HUDEP-2 (cell line): ENCODE results near the gene TOB1.

Experiments
- DNase-seq, 76 experiments: peaks; one replicate each; lab custom pipeline; 2025; ENCODE audit not compliant: unreplicated experiment in 76 of 76; lab: John Stamatoyannopoulos, UW

The TOB1 gene

GRCh38 chr17:50848039-50848438 is 18.1 kb downstream of the TOB1 start:
- DNase-seq: no peak

DNA sequence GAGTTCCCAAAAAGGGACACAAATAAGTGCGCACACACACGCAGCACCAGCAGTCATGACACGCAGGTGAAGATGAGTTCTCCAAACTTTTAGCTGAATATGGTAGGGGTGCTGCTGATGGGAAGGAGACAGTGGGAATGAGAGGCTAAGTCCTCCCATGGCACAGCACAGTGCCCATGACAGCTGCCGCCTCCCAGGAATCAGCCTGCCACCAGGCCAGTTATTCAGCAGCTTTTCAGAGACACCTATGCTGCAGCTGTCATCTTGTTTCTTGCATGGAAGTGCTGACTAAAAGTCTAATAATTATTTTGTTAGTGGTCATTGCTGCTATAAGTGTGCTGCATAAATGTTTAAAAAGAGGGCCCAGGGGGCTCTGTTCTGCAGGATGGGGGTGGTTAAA is 18.6 kb downstream of the TOB1 start:
- DNase-seq: no peak

- DNase-seq: no peak
Measured at GRCh38 chr17:50845240-50846147, 20.7 kb downstream of the TOB1 start.

DNA sequence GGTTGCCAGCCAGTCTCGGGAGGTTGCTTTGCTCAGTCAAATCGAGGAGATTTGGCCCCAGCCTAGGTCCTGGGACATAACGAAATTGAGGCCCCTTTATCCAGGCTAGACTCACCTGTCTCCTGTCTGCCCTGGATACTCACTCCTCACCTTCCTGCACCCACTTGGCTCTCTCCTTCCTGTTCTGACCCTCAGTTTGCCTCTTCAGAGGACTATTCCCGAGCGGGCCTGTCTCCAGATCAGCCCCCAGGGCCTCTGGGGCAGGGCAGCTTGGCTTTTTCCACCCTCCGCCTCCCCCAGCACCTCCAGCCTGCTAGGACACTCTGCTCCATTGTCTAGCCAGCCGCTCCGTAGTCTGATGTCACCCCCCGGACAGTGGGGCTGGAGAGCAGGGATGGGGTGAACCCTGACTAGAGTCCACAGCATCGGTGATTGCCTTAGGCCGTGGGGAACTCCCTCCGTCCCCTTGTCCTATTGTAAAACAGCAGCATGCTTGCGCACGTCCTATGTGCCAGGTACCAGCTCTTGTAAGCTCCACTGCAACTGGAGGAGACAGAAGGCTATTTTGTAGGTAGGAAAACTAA is 21.9 kb downstream of the TOB1 start:
- DNase-seq: no peak

DNA sequence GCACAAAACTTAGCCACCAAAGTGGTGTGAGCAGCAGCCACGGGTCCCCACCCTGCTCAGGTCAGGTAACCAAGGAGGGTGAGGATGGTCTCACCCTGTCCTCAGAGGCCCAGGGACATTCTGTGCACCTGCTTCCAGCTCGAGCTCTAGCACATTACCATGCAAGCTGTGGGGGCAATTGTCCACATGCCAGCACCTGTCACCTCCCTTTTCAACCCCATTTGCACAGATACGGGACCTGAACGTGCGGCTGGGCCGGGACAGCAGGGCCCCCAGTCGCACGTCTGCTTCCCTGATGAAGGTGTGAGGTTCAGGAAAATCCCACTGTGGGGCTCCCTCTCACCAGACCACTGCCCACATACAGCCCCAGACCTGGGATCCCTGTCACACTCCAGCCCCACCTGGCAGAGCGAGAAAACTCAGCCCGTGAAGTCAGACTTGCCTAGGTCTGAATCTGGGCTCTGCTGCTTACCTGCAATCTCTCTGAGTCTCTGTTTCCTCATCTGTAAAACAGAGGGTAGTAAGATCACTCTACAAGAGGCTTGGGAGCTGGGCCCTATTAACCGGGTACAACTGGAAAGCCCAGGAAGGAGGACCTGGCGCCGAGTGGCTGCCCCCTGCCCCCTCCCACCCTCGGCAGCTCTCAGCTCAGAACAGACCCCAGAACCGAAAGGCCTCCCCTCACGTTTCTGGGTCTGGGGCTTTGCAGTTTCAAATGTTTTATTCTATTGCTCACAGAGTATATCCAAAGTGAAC is 22.8 kb downstream of the TOB1 start:
- no peak for DNase-seq

DNA sequence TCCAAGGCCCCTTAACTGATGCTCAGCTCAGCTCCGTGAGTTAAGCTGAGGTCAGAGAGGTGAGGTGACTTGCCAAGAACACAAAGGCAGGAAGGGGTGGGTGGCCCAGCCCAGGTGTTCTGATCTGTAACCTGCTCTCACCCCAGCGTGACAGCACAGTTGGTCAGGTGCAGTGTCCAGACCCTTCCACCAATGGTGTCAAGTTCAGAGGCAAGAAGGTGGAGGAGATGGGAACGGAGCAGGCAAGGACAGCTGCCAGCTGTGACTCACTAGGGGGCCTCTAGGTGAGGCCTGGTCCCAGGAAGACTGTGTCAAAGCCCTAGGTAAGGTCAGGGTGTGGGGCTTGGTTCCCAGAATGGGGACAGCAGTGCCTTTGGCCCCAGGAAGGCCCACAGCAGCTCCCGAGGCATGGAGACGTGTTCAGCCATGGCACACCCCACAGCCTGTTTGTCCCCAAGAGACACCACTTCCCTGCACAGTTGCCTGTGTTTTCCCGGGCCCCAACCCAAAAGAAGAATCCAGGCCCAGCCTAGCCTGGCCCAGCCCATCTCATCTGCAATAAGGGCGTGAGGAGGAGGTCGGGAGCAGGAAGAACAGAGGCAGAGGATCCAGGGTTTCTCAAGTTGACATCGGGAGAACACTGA is 23.5 kb downstream of the TOB1 start:
- DNase-seq: no peak

DNA sequence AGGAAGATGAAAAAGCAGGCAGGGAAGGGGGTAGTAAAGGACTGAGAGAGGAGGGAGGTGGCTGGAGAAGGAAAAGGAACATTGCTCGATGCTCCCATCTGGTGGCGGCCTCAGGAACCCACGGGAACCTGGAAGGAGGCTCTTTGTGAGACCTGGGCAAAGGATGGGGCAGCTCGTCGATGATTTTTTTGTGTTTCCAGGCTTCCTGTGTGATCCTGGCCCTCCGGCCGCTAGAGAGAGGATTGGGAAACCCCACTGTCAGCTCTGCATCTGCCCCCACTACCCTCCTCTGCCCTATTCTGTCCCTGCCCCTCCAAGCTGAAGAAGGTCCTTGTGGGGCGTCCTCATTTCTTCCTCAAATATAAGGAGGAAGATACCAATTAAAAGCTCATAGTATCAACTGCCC is 24.2 kb downstream of the TOB1 start:
- DNase-seq: peak in 50 of 76 experiments; percentile 3 to 64 (median 34)

GRCh38 chr17:50841277-50841948 is 24.7 kb downstream of the TOB1 start:
- no peak for DNase-seq

DNA sequence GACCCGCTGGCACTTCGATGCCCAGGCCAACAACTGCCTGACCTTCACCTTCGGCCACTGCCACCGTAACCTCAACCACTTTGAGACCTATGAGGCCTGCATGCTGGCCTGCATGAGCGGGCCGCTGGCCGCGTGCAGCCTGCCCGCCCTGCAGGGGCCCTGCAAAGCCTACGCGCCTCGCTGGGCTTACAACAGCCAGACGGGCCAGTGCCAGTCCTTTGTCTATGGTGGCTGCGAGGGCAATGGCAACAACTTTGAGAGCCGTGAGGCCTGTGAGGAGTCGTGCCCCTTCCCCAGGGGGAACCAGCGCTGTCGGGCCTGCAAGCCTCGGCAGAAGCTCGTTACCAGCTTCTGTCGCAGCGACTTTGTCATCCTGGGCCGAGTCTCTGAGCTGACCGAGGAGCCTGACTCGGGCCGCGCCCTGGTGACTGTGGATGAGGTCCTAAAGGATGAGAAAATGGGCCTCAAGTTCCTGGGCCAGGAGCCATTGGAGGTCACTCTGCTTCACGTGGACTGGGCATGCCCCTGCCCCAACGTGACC is 25.8 kb downstream of the TOB1 start:
- no peak for DNase-seq

- DNase-seq: no peak
Measured at GRCh38 chr17:50839591-50840310, 26.4 kb downstream of the TOB1 start.

DNA sequence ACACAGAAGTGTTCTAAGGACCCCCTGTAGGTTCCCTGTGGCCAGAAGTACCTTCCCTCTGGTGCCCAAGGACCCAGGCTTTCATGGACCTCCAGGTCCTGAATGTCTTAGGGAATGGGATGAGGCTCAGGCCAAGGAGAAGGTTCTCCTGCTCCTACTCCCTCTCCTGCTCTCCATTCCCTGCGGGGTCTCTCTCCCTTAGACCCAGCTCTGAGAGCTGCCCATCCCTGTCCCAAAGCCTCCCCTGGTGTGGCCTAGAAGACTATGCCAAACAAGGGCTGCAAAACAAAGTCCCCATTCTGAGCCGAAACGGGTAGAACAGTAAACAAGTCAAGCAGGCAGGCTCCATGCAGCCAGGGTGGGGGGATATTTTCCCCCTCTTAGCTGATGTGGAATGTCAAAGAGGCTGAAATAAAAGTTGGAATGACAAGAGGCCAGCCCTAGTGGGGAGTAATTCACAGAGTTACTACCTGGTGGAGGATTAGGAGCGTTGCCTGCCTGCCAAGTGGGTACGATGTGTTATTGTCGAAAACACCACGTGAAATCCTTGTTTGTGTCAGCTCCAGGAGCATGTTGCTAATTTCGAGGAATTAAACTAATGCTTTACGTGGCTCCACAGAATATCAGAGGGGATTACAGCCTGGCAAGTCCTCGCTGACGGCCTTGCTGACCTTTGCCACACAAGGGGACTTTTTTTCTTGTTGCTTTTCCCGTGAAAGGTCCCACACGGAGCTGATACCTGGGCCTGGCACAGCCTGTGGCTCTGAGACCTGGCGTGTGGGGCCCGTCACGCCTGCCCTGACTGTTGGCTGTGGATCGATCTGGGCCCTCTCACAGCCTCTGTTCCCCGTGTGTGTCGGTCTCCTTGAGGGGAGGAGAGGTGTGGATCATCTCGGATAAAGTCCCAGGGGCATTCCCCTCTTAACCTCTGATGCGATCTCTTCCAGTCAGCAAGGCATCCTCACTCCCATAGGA is 27.9 kb downstream of the TOB1 start:
- no peak for DNase-seq

- peak in 1 of 76 experiments; percentile 4 for DNase-seq
Measured at GRCh38 chr17:50837286-50837979, 28.7 kb downstream of the TOB1 start.

- DNase-seq: no peak
Measured at GRCh38 chr17:50836826-50837225, 29.3 kb downstream of the TOB1 start.

- DNase-seq: peak in 1 of 76 experiments; percentile 5
Measured at GRCh38 chr17:50835301-50836234, 30.6 kb downstream of the TOB1 start, which contains the start of gene WFIKKN2. Gene WFIKKN2 (plus strand): TSS chr17:50835586. CDS start chr17:50835938, 352 bp downstream.

- no peak for DNase-seq
Measured at GRCh38 chr17:50834429-50835300, 31.5 kb downstream of the TOB1 start.
